ENCODE results near the gene LGALS3BP.
A peak's percentile ranks its signal among the peaks of the same experiment; 100 is the strongest.

Gene LGALS3BP

DNA sequence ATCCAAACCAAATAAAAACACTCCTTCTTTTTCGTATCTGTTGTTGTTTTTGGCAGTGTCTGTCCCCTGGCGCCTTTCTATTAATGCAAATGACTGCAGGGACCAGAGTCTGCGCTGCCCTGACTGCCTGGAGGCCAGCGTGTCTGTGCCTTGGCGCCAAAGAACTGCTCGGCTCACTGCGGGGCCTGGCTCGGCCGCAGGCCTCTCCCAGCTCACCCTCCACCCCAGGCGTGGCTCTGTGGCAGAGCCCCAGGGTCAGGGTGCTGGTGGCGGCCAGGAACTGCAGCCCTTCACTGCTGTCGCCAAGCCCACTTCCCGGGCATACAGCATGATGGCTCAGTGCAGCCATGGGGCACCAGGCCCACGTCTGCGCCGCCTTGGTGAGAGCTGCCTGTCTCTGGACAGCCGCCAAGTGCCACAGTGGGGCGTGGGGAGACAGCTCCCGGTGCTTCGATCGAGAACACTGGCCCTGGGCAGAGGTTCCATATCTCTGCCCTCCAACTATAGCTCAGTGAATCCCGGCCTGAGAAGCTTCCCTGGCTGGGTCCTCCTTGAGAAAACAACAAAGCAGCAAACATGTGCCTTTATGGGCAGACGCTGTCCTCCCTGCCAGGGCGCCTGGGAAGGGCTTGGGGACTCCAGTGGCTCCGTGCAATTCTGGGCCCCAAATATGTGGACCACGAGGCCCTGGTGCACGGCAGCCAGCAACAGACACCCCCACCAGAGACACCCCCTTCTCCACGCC, 18.8 kb upstream of the LGALS3BP start:
- DNase-seq, result no peak

DNA sequence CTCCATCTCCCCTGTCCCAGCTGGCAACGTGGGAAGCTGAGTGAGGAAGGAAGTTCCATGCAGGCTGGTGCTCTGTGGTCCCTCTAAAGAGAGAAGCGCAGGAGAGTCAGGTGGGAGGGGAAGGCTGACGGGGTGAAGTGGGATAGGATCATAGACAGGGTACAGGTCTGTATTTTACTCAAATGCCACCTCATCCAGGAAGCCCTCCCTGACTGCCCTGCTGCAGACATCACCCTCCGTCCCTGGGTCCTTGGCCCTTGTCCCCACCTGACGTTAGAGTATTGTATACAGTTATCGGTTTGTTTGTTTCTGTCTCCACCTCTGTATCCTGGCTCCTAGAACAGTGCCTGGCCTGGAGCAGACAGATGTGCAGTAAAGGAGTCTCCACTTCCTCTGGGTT, 18.2 kb upstream of the LGALS3BP start:
- no peak for DNase-seq

- no peak for DNase-seq
Observed at GRCh38 chr17:78997231-78997741, 17.6 kb upstream of the LGALS3BP start.

DNA sequence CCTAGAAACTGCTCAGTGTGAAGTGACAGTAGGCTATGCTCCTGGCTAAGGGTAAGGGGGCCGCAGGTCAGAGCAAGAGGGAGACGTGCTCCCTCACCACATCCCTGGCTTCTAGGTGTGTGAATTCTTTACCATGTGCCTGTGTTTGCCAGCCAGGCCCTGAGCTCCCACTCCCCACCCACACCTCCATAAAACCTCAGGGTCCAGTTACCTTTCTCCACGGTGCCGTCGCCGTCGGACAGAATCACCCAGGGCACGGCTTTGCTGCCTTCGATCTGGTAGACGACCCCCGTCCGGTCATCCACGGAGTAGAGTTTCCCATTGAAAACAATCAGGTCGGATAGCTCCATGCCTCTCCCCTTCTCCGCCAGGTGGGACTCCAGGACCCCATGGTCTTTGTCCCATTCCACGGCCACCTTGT, 17.1 kb upstream of the LGALS3BP start:
- DNase-seq, result no peak

DNA sequence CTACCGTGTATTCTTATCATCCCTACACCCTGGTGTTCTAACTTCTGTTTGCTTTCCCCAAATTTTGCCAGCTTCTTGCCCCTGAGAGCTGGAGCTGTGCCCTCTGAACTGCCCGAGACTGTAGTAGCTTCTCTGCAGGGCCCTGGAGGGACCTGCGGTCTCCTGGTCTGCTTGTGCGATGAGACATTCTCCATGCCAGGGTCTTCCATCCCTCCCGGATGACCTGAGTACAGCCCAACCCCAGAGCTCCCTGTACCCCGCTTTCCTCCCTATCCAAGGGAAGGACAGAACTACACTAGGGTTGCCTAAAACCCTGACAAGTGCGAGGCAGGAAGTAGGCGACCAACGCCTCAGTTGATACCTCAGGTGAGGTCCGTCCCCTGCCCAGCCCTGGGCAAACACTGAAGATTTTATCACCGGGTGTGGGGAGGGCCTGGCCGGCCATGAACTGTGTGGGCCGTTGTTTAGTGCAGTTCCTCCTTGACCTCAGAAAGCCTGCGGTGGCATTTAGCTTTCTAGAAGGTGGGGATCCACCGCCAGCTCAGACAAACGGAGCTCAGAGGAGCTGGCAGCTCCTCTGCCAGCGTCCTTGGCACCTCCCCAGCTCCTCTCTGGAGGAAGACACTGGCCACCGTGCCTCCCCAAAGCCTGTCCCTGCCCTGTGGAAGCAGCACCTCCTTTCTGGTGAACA, 16.2 kb upstream of the LGALS3BP start:
- DNase-seq, result no peak

GRCh38 chr17:78995022-78995760, 15.5 kb upstream of the LGALS3BP start:
- no peak for DNase-seq

DNA sequence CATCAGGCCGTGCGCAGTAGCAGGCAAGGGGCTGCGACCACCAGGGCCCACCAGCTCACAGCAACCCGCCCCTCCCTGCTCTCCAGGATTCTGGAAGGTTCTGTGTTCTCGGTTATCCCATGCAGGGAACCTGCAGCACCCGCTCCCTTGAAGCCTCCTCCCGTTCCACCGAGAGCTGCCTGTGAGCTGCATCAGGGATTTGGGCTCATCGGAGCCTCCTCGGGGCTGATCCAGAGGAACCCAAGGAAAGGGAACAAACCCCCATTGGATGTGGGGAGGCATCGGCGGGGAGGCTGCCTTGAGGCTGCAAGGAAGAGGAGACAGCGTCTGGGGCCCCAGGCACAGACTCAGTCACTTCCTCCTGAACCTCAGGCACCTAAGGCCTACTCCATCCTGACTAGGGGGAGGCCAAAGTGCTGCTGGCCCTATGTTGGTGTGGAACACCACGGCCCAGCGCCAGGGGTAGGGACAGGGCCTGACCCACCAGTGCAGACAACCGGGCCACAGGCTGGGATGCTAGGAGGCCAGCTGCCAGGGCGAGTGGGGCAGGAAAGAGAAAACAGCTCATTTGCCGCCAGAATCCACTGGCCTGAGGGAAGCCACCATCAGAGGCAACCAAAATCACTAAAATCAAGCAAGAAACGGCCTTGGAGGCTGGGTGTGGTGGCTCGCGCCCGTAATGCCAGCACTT, 14.4 kb upstream of the LGALS3BP start:
- no peak for DNase-seq

- DNase-seq, result peak; percentile 55
Observed at GRCh38 chr17:78993241-78993956, 13.7 kb upstream of the LGALS3BP start.

- DNase-seq, result no peak
Observed at GRCh38 chr17:78992542-78993212, 13.0 kb upstream of the LGALS3BP start.

GRCh38 chr17:78991906-78992532, 12.3 kb upstream of the LGALS3BP start:
- DNase-seq, result no peak

- no peak for DNase-seq
Observed at GRCh38 chr17:78991017-78991738, 11.5 kb upstream of the LGALS3BP start.

- DNase-seq, result no peak
Observed at GRCh38 chr17:78990349-78991016, 10.8 kb upstream of the LGALS3BP start.

- no peak for DNase-seq
Observed at GRCh38 chr17:78988152-78988551, 8.4 kb upstream of the LGALS3BP start.

GRCh38 chr17:78986649-78987328, 7.1 kb upstream of the LGALS3BP start:
- no peak for DNase-seq

DNA sequence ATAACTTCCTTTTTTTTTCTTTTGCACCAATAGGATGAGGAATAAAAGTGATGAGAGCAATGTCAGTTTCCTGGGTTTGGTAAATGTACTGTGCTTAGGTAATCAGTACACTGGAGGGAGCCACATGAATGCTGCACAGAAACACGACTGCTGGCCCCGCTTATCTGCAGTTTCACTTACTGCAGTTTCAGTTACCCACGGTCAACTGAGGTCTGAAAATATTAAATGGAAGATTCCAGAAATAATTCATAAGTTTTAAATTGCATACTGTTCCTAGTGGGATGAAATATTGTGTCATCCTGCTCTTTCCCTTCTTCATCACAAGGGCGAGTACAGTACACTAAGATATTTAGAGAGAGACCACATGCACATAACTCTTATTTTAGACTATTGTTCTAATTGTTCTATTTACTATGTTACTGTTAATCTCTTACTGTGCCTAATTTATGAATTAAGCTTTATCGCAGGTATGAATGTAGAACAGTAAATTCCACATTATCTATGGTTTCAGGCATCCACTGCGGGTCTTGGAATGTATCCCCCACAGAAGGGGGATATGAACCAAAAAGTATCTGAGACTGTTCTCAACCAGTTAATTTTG, 6.4 kb upstream of the LGALS3BP start:
- no peak for DNase-seq

DNA sequence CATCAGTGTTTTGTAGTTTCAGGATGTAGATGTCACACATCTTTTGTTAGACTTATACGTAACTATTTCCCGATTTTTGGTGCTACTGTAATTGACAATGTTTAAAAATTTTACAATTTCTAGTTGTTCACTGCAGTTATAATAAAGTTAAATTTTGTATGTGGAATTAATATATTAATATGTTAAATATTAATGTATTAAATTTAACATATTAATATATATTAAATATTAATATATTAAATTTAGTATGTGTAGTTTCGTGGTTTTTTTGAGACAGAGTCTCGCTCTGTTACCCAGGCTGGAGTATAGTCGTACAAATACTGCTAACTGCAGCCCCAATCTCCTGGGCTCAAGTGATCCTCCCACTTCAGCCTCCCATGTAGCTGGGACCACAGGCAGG, 5.7 kb upstream of the LGALS3BP start:
- DNase-seq, result no peak

DNA sequence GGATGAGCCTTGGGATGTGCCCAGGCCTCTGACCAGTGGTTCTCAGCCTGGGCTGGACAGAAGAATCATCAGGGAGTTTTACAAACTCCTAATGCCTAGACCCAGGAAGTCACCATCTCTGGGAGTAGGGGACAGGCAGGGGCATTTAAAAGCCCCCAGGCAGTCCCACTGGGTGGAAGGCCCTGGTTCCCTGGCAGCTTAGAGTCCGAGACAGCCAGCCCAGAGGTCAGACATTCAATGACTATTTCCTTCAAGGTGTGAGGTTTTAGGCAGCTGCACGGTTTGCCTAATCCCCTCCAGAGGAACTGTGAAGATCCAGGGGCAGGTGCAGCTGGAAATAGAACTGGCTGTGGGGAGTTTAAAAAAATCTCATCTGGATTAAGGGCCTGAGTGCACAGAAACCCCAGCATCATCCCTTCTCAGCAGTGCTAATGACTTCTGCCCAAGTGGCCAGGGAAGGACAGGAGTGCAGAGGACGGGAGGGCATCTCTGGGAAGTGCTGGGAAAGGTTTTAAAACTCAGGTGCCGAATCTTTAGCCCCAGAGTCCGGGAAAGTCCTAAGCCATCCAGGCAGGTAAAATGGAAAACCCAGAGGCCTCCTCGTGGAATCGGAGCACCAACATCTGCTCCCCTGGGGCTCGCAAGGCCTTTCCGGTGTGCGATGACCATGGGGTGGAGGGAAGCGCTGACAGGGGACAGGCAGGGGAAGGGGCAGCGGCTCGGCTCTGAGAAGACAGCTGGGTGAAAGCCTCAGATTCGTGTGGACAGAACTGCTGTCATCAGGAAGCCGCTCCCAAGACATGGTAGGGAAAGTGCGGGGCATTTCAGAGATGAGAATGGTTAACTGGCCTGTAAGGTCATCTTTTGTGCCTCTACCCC, 1.5 kb upstream of the LGALS3BP start:
- no peak for DNase-seq

GRCh38 chr17:78980624-78980972, 875 bp upstream of the LGALS3BP start:
- no peak for DNase-seq

All from activated naive CD4-positive, alpha-beta T cell treated with Interleukin-2 at 50 U/mL for 16 hours (primary cell).